Dedifferentiated amniotic fluid mesenchymal stem cell (primary cell): Measurements from ENCODE around the gene OSCP1.

Source experiments
- DNase-seq: peaks from one replicate; pipeline ENCODE4 v3.0.0-alpha.2; 2016; ENCODE audit errors: extremely low spot score

The OSCP1 gene

GRCh38 chr1:36383240-36383639 lies 67.0 kb downstream of the OSCP1 start:
- DNase-seq, result no peak

GRCh38 chr1:36382669-36383068 lies 67.6 kb downstream of the OSCP1 start:
- DNase-seq, result no peak

- DNase-seq, result no peak
Measured at GRCh38 chr1:36382231-36382630, 68.0 kb downstream of the OSCP1 start.

- DNase-seq, result no peak
Measured at GRCh38 chr1:36381405-36381804, 68.8 kb downstream of the OSCP1 start.

GRCh38 chr1:36380782-36381181 lies 69.5 kb downstream of the OSCP1 start:
- no peak for DNase-seq

- no peak for DNase-seq
Measured at GRCh38 chr1:36380143-36380619, 70.1 kb downstream of the OSCP1 start.

GRCh38 chr1:36377791-36378492 lies 72.3 kb downstream of the OSCP1 start:
- no peak for DNase-seq

- DNase-seq, result no peak
Measured at GRCh38 chr1:36372617-36373016, 77.6 kb downstream of the OSCP1 start.

GRCh38 chr1:36369061-36369861 lies 81.0 kb downstream of the OSCP1 start:
- peak; percentile 67 for DNase-seq
